ENCODE measurements around the gene SCLY.

DNA sequence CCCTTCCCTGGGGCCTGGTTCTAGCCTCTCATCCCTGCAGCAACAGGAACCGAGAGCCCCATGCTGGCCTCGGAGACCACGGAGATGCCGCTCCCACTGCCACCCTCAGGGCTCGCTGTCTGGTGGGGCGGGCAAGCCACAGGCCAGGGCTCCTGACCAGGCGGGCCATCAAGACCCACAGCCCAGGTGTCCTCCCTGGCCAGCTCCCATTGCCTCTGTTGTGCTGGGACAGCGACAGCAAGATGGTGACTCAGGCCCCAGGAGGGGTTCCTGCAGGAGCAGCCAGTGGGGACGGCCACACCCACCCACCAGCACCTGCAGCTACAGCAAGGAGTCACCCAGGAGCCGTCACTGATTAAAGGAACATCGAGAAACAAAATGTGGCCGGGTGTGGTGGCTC lies 85.0 kb downstream of the SCLY start:
- no peak for TF ChIP-seq GATA2 (IDR thresholded peaks at IDR 0.05; ENCODE audit: low read depth, low read length)
- TF ChIP-seq GATA3 (IDR thresholded peaks at IDR 0.05; ENCODE audit: low read depth, low read length): no peak

Measured in SH-SY5Y (cell line).